GM12875 (cell line): ENCODE data around the gene REELD1.

ENCODE experiments used
- H3K4me3 ChIP-seq: one replicate; pipeline ENCODE4 v1.5.1; 2011; ENCODE audit warnings: low read depth, low read length, control low read depth
- CTCF ChIP-seq: IDR thresholded peaks from 2 replicates; pipeline ENCODE4 v1.5.1; 2011; ENCODE audit warnings: low read depth, mild to moderate bottlenecking, control low read depth, inconsistent platforms, low read length, moderate library complexity, borderline replicate concordance; ENCODE audit not compliant: insufficient read depth

The REELD1 gene

GRCh38 chr4:146212781-146213180, 1.6 kb upstream of the REELD1 start:
- TF ChIP-seq CTCF: no peak
- H3K4me3 ChIP-seq: no peak overlapping the region

GRCh38 chr4:146222313-146222712, 8.0 kb downstream of the REELD1 start:
- no peak overlapping the region for H3K4me3 ChIP-seq
- no peak for TF ChIP-seq CTCF

GRCh38 chr4:146224326-146224966, 10.1 kb downstream of the REELD1 start:
- TF ChIP-seq CTCF: no peak
- H3K4me3 ChIP-seq: no peak overlapping the region

GRCh38 chr4:146229406-146229805, 15.1 kb downstream of the REELD1 start:
- TF ChIP-seq CTCF: no peak

GRCh38 chr4:146232131-146232722, 17.9 kb downstream of the REELD1 start:
- no peak overlapping the region for H3K4me3 ChIP-seq
- TF ChIP-seq CTCF: no peak

More at GRCh38 chr4:146229406-146229805, 15.1 kb downstream of the REELD1 start:
- H3K4me3 ChIP-seq: no peak overlapping the region

GRCh38 chr4:146235654-146236177, 21.4 kb downstream of the REELD1 start:
- no peak for TF ChIP-seq CTCF
- no peak overlapping the region for H3K4me3 ChIP-seq

- H3K4me3 ChIP-seq: no peak overlapping the region
- no peak for TF ChIP-seq CTCF
Observed at GRCh38 chr4:146236216-146236615, 21.9 kb downstream of the REELD1 start.
